NCI-H2196 (cell line): ENCODE results near the gene NRG3.

ENCODE experiments used
- DNase-seq: peaks from one replicate; lab custom pipeline; 2025; ENCODE audit not compliant: unreplicated experiment; lab: John Stamatoyannopoulos, UW

The NRG3 gene

GRCh38 chr10:82880776-82881290 is 1005.8 kb downstream of the NRG3 start:
- DNase-seq = no peak

DNA sequence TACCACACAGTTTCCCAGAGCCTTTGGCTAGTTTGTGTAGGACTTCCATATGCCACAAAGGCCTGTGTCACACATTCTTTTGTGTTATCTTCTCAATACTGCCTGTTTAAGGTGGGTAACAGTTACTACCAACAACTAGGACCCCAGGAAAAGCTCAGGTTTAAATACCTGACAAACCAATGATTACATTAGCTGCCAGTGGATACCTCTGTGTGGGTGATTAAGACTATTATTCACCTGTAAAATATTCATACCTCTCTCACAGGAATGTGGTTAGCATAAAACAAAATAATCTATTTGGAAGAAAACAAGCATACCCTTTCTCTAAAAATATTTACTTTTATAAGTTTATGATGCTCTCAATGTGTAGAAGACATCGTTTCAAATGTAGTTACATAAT is 1007.7 kb downstream of the NRG3 start:
- no peak for DNase-seq

DNA sequence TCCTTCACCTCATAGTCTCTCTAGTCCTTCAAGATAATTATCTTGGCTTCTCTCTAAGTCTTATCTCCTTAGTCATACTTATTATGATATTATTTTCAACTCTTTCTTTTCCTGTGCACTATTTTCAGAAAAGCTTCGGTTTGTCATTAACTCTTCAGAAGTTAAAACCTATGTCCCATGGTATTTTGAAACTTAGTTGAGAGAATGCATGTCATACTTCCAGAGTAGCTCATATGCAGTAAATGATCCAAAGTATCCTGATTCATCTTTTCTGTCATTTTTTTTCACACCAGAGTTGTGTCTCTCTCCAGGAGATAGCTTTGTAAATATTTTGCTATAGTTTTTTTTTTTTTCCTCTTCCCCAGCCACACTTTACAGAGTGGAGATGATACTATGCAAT is 1008.6 kb downstream of the NRG3 start:
- no peak for DNase-seq

DNA sequence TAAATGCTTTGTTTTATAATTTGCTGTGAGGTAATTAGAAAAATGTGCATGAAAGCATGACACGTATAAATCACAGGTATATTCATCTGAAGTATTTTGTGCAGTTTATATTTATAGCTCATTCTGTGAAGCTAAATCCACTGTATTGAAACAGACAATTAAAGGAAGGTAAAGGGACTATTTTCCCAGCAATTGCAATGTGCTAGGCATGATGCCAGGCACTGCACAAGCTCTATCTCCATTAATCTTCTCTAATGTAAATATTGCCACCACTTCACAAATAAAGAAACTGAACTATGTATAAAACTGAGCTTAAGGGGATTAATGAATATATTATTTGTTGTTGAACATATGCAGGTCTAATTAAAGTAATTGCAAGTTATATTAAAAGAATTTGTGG is 1012.5 kb downstream of the NRG3 start:
- DNase-seq = no peak

DNA sequence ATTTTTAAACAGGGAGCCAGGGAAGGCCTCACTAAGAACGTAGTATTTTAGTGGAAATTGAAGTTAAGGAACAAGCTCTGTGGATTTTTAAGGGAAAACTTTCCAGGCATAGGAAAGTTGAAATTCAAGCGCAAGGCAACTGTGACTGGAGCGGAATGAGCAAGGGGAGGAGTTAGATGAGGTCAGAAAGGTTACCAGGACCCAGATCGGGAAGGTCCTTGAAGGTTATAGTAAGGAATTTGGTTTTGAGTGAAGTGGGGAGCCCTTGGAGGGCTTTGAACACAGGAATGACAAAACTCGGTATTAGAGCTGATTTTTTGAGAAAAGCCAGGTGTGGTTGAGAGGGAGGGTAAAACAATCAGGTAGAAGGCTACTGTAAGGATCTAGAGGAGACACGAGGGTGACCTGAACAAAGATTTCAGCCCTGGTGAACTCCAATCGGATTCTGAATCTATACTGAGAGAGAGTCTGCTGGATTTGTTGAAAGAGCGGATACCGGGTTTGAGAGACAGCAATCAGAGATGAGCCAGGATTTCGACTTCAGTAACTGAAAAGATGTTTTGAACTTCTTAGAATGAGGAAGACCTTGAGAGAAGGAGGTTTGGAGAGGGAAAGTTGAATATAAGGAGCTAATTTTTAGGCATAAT is 1013.9 kb downstream of the NRG3 start:
- DNase-seq = no peak

- DNase-seq = no peak
These were observed 1014.7 kb downstream of the NRG3 start for GRCh38 chr10:82889728-82890127.

- no peak for DNase-seq
These were observed 1015.6 kb downstream of the NRG3 start for GRCh38 chr10:82890573-82890972.

- DNase-seq = no peak
These were observed 1033.1 kb downstream of the NRG3 start for GRCh38 chr10:82908096-82908495.

DNA sequence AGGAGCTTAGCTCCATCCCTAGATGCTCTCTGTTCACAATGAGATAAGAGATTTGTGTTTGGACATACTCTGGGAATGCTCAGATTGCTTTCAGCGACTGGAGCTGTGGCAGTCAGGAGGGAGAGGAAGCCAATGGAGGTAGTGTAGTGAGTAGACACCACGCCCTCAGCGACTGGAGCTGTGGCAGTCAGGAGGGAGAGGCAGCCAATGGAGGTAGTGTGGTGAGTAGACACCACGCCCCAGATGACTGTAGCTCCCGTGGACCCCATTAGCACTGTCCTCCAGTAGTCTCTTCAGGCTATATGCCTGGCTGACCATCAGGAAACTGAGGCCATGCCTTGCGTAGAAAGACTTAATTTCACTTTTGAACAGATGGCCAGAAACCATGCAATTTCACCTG is 1033.8 kb downstream of the NRG3 start:
- DNase-seq = no peak

GRCh38 chr10:82910301-82910700 is 1035.3 kb downstream of the NRG3 start:
- no peak for DNase-seq

GRCh38 chr10:82914655-82915136 is 1039.7 kb downstream of the NRG3 start:
- DNase-seq = no peak

DNA sequence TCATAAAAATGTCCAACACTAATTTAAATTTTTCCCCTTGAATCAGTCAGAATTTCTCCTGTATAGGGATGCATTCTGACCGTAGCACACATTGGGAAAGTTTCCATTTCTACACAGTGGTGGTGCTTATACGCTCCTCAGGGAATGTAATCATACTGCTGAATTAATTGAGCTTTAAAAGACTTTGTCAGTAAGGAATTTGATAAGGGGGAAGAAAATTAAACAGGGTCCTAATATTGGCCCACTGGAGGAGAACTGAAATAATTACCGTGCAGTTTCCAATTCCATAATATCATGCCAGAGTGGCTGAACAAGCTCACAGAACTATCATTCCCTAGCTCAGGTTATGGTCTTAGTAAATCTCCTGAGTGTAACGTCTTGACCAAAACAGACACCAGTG is 1041.9 kb downstream of the NRG3 start:
- DNase-seq = no peak

- DNase-seq = no peak
These were observed 1043.0 kb downstream of the NRG3 start for GRCh38 chr10:82918022-82918421.

DNA sequence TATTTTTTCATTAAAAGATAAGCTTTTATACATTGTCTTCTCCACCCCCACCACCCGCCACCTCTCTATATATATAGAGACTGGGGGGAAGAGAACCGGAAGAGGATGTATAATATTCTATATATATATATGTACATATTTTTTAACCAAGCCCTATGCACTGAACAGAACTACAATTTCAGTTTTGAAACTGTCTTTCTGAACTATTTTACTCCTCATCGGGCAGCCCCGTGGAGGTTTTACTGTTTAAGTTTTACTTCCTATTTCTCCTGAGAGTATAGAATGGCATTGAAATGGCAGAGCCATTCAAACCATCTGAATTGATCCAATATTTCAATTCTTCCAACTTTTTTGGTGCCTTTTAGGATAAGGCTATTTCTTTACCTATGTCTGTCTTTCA is 1047.1 kb downstream of the NRG3 start:
- DNase-seq = no peak

DNA sequence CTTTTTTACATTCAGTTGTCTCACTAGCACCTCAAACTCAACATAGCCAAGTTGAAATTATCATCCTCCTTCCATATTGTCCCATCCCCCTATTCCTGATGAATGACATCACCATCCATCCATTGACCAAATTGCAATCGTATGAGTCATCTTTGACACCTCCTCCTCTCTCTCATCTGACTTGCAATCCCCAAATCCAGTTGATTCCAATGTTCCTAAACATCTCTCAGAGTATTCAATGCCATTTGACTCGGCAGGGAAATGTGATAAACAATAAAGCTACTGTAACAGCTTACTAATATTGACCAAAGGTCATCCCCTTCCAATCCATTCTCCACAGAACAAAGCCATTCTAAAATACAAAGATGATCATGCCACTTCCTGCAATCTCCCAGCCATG is 1047.8 kb downstream of the NRG3 start:
- no peak for DNase-seq

GRCh38 chr10:82924711-82925110 is 1049.7 kb downstream of the NRG3 start:
- DNase-seq = no peak

DNA sequence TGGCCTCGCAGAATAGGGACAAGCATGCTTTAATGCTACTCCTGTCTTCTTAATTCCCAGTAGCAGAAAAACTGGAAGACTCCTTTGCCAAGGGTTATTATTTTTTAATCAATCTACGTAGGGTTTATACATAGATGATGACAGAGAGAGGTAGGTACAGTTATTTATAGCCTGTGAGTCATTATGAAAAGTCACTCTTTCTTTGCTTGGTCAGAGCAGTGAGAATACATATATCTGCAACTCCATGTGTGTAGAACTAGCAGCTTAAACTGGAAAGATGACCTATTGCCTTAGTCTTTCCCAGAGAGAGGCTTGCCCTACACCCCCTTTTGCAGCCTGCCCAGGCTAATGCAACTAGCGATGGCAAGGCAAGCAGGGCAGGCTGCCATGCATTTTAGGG is 1050.6 kb downstream of the NRG3 start:
- DNase-seq = no peak

DNA sequence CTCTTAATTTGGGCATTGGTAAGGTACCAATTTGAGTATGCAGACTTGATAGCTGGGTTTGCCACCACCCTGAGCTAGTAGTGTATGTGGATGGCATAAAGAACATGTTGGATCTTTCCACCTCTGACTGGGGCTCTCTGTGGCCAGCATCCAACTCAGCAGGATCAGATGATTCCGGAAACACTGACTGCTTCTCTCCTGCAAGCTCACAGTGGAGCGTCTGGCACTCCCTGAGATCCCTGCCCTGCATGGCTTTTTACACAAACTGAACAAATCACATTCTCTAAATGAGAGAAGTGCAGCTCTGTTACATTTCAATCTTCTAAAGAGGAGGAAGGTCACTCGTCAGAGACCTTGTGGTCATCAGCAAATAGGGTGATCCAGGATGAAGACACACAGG is 1057.5 kb downstream of the NRG3 start:
- no peak for DNase-seq

- DNase-seq = no peak
These were observed 1059.4 kb downstream of the NRG3 start for GRCh38 chr10:82934429-82934828.

- no peak for DNase-seq
These were observed 1060.0 kb downstream of the NRG3 start for GRCh38 chr10:82934947-82935346.

DNA sequence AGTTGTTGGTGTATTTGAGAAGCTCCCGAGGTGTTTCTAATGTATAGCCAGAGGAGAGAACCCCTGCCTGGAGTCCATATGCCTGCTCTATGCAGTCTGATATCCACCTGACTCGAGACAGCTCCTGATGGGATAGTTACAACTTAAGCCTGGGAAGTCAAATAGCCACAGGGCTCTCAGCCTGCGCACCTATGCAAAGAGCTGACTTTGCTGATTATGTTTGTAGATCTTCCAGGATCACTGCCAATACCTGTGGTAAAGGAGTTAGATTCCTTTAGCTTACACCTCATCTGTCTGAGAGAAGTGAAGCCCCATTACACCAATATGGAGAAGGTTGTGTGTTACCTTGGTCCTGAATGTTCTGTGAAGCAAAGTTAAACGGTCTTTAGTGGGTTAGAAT is 1063.3 kb downstream of the NRG3 start:
- no peak for DNase-seq

DNA sequence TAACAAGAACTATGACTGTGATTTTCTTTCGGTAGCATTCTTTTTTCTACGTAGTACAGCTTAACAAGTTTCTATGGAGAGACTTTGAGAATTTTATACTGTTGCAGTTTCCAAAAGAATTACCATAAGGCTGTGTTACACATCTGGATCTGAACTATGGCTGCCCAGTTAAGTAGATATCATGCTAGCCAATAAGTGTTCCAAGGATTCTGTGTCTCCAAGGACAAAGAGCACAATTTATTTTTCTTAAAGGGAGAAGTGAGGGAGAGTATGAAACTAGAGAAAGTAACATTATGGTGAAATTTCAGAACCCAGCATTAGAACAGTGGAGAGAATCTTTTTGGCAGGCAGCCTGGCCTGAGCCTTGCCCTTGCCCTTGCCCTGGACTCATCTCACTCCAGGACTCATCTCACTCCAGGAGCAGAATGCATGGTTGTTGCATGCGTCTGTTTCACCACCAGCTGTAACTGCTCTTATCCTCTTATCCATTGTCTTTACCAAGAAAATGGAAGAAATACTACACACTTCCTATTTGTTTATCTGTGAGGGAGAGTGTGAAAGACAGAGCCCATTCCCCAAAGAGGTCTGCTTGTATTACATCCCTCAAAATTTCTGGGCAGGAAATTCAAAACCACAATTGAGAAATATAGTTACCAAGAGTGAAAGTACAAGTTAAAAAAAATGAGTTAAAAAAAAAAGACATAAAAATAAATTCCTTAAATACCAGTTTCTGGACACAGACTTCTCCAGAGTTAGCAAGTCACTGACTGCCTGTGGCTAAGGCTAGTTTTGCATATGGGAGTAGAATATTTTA is 1067.5 kb downstream of the NRG3 start:
- no peak for DNase-seq
